ENCODE measurements around the gene ADM2.

Gene ADM2

GRCh38 chr22:50459496-50460140, 21.7 kb upstream of the ADM2 start:
- no peak for DNase-seq
- H3K4me3 ChIP-seq (ENCODE audit: low read depth, low read length) = no peak overlapping the region
- peaks cover 79% of the 10 kb centered on the region for H3K36me3 ChIP-seq
- no peaks in the 10 kb centered on the region for H3K27me3 ChIP-seq
- TF ChIP-seq, protein P1, sequence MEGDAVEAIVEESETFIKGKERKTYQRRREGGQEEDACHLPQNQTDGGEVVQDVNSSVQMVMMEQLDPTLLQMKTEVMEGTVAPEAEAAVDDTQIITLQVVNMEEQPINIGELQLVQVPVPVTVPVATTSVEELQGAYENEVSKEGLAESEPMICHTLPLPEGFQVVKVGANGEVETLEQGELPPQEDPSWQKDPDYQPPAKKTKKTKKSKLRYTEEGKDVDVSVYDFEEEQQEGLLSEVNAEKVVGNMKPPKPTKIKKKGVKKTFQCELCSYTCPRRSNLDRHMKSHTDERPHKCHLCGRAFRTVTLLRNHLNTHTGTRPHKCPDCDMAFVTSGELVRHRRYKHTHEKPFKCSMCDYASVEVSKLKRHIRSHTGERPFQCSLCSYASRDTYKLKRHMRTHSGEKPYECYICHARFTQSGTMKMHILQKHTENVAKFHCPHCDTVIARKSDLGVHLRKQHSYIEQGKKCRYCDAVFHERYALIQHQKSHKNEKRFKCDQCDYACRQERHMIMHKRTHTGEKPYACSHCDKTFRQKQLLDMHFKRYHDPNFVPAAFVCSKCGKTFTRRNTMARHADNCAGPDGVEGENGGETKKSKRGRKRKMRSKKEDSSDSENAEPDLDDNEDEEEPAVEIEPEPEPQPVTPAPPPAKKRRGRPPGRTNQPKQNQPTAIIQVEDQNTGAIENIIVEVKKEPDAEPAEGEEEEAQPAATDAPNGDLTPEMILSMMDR (IDR thresholded peaks at IDR 0.05; ENCODE audit: low read depth, low read length) = no peak
- H3K4me1 ChIP-seq = no peaks in the 10 kb centered on the region
- no peaks in the 10 kb centered on the region for H3K9me3 ChIP-seq

DNA sequence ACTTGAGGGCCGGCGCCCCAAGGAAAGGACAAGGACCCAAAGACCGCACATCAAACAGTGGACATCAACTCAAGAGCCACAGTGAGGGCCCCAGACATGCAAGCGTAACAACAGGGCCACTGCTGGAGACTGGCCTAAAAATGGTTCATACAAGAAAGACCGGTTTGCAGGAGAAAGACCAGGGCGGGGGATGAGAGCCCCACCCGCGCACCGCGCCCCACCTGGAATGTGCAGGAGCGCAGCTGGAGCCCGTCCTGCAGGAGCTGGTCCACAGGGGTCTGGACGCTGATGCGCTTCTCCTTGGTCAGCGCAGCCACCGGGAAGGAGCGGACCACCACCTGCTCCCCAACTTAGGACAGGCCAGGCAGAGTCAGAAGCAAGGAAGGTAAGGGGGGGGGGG, 20.4 kb upstream of the ADM2 start:
- Histone ChIP-seq H3K4me3 (ENCODE audit: low read depth, low read length) (no peak overlapping the region), H3K4me1 (no peaks in the 10 kb centered on the region), H3K36me3 (peaks cover 79% of the 10 kb centered on the region), H3K27me3 (no peaks in the 10 kb centered on the region), H3K9me3 (no peaks in the 10 kb centered on the region)
- DNase-seq = no peak
- TF ChIP-seq, protein P1 (IDR thresholded peaks at IDR 0.05; ENCODE audit: low read depth, low read length) = no peak

- peaks cover 82% of the 10 kb centered on the region for H3K36me3 ChIP-seq
- no peaks in the 10 kb centered on the region for H3K4me1 ChIP-seq
- no peaks in the 10 kb centered on the region for H3K9me3 ChIP-seq
- H3K4me3 ChIP-seq (ENCODE audit: low read depth, low read length) = no peak overlapping the region
- no peak for DNase-seq
- TF ChIP-seq, protein P1 (IDR thresholded peaks at IDR 0.05; ENCODE audit: low read depth, low read length) = no peak
- H3K27me3 ChIP-seq = no peaks in the 10 kb centered on the region
Observed at GRCh38 chr22:50461536-50461935, 19.8 kb upstream of the ADM2 start.

- H3K36me3 ChIP-seq = peaks cover 82% of the 10 kb centered on the region
- no peaks in the 10 kb centered on the region for H3K9me3 ChIP-seq
- DNase-seq = no peak
- H3K4me1 ChIP-seq = no peaks in the 10 kb centered on the region
- TF ChIP-seq, protein P1 (IDR thresholded peaks at IDR 0.05; ENCODE audit: low read depth, low read length) = no peak
- H3K4me3 ChIP-seq (ENCODE audit: low read depth, low read length) = no peak overlapping the region
- no peaks in the 10 kb centered on the region for H3K27me3 ChIP-seq
Observed at GRCh38 chr22:50461979-50462540, 19.3 kb upstream of the ADM2 start.

GRCh38 chr22:50463188-50463900, 18.0 kb upstream of the ADM2 start:
- H3K36me3 ChIP-seq = peaks cover 83% of the 10 kb centered on the region
- H3K27me3 ChIP-seq = no peaks in the 10 kb centered on the region

More at GRCh38 chr22:50463188-50463900, 18.0 kb upstream of the ADM2 start:
- TF ChIP-seq, protein P1 (IDR thresholded peaks at IDR 0.05; ENCODE audit: low read depth, low read length) = no peak
- Histone ChIP-seq H3K4me1 (no peaks in the 10 kb centered on the region), H3K9me3 (no peaks in the 10 kb centered on the region), H3K4me3 (ENCODE audit: low read depth, low read length) (no peak overlapping the region)
- DNase-seq = no peak

All from BE2C (cell line).